ENCODE data around the gene TOR4A. TPM values are rescaled to one million over a fixed set of nuclear protein-coding genes. Genes with fewer than 3 reads are reported as not detected.

TOR4A gene
- total and polyA plus RNA-seq, 2 experiments from 2014 or later = 2.0 to 19.0 TPM

DNA sequence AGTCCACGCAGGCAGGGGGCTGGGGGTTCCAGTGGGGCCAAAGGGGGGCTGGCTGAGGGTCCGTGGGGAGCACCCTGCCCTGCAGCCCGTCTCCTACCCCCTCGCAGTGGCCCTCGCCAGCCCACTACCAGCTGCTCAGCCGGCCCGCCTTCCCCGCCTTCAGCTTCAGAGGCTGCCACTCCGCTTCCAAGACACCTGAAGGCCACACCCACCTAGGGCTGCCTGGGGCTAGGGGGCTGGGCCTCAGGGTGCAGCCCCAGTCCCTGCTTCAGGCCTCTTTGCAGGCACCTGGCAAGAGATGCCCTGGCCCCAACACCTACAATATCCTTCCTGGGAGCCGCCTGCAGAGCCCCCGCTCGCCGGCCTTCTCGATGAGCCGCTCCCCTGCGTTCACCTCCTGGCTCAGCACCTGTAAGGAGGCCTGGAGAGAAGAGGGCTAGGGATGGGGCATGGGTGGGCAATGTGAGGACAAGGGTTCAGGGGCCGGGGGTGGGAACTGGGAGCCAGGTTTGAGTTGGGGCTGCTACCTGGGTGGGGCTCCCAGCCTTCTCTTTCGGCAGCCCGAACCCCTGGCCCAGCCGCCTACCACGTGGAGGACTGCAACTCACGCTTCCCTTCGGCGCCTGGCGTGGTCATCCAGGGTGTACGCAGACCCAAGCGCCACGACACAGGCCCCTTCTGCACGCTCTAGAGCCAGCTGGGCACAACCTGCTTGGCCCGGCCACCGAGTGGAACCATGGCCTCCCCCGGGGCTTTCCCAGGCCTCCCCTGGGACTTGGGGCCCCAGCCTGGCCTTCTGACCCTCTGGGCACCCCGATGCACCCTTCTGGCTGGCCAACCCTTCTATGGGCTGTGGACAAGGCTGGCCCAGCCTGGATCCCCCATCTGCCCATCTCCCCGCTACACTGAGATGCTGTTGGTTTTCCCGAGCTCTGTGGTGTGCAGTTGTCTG, 24.7 kb upstream of the TOR4A start:
- H3K79me2 ChIP-seq (replicated peaks; ENCODE audit: insufficient read depth) = peaks cover 20% of the 10 kb centered on the region
- Mint-ChIP-seq H3K36me3 (ENCODE audit: low read depth) (peaks cover 8% of the 10 kb centered on the region; the same call in 2 of the 3 replicates), H3K4me3 (no peak overlapping the region; the same call in 2 of the 3 replicates), H3K4me1 (peaks cover 11% of the 10 kb centered on the region), H3K27me3 (ENCODE audit: insufficient read depth, low read depth, poor library complexity) (peaks cover 21% of the 10 kb centered on the region), H3K27ac (no peak overlapping the region), H3K9me3 (no peaks in the 10 kb centered on the region)
- H3K4me2 ChIP-seq = no peak overlapping the region
- no peaks in the 10 kb centered on the region; the same call in 1 of the 2 replicates for H3K36me3 ChIP-seq (ENCODE audit: insufficient read depth)
- DNase-seq (ENCODE audit: low spot score) (peak; percentile 60), ATAC-seq (peak; percentile 68)
- no peak overlapping the region for H2AFZ ChIP-seq
- no peak for TF ChIP-seq EZH2 (IDR thresholded peaks at IDR 0.05; ENCODE audit: low read depth, unreplicated experiment)
- TF ChIP-seq, protein P1, sequence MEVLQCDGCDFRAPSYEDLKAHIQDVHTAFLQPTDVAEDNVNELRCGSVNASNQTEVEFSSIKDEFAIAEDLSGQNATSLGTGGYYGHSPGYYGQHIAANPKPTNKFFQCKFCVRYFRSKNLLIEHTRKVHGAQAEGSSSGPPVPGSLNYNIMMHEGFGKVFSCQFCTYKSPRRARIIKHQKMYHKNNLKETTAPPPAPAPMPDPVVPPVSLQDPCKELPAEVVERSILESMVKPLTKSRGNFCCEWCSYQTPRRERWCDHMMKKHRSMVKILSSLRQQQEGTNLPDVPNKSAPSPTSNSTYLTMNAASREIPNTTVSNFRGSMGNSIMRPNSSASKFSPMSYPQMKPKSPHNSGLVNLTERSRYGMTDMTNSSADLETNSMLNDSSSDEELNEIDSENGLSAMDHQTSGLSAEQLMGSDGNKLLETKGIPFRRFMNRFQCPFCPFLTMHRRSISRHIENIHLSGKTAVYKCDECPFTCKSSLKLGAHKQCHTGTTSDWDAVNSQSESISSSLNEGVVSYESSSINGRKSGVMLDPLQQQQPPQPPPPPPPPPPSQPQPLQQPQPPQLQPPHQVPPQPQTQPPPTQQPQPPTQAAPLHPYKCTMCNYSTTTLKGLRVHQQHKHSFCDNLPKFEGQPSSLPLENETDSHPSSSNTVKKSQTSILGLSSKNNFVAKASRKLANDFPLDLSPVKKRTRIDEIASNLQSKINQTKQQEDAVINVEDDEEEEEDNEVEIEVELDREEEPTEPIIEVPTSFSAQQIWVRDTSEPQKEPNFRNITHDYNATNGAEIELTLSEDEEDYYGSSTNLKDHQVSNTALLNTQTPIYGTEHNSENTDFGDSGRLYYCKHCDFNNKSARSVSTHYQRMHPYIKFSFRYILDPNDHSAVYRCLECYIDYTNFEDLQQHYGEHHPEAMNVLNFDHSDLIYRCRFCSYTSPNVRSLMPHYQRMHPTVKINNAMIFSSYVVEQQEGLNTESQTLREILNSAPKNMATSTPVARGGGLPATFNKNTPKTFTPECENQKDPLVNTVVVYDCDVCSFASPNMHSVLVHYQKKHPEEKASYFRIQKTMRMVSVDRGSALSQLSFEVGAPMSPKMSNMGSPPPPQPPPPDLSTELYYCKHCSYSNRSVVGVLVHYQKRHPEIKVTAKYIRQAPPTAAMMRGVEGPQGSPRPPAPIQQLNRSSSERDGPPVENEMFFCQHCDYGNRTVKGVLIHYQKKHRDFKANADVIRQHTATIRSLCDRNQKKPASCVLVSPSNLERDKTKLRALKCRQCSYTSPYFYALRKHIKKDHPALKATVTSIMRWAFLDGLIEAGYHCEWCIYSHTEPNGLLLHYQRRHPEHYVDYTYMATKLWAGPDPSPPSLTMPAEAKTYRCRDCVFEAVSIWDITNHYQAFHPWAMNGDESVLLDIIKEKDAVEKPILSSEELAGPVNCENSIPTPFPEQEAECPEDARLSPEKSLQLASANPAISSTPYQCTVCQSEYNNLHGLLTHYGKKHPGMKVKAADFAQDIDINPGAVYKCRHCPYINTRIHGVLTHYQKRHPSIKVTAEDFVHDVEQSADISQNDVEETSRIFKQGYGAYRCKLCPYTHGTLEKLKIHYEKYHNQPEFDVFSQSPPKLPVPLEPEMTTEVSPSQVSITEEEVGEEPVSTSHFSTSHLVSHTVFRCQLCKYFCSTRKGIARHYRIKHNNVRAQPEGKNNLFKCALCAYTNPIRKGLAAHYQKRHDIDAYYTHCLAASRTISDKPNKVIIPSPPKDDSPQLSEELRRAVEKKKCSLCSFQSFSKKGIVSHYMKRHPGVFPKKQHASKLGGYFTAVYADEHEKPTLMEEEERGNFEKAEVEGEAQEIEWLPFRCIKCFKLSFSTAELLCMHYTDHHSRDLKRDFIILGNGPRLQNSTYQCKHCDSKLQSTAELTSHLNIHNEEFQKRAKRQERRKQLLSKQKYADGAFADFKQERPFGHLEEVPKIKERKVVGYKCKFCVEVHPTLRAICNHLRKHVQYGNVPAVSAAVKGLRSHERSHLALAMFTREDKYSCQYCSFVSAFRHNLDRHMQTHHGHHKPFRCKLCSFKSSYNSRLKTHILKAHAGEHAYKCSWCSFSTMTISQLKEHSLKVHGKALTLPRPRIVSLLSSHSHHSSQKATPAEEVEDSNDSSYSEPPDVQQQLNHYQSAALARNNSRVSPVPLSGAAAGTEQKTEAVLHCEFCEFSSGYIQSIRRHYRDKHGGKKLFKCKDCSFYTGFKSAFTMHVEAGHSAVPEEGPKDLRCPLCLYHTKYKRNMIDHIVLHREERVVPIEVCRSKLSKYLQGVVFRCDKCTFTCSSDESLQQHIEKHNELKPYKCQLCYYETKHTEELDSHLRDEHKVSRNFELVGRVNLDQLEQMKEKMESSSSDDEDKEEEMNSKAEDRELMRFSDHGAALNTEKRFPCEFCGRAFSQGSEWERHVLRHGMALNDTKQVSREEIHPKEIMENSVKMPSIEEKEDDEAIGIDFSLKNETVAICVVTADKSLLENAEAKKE (CRISPR knock-in tag; IDR thresholded peaks at IDR 0.05) = no peak
- no peak for TF ChIP-seq EZH2phosphoT487 (IDR thresholded peaks at IDR 0.05; ENCODE audit: unreplicated experiment)
- TF ChIP-seq, protein P2, sequence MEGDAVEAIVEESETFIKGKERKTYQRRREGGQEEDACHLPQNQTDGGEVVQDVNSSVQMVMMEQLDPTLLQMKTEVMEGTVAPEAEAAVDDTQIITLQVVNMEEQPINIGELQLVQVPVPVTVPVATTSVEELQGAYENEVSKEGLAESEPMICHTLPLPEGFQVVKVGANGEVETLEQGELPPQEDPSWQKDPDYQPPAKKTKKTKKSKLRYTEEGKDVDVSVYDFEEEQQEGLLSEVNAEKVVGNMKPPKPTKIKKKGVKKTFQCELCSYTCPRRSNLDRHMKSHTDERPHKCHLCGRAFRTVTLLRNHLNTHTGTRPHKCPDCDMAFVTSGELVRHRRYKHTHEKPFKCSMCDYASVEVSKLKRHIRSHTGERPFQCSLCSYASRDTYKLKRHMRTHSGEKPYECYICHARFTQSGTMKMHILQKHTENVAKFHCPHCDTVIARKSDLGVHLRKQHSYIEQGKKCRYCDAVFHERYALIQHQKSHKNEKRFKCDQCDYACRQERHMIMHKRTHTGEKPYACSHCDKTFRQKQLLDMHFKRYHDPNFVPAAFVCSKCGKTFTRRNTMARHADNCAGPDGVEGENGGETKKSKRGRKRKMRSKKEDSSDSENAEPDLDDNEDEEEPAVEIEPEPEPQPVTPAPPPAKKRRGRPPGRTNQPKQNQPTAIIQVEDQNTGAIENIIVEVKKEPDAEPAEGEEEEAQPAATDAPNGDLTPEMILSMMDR (conservative IDR thresholded peaks at IDR 0.05; ENCODE audit: low read depth in 2 of 2) = no peak
- no peaks in the 10 kb centered on the region for H3K9me2 ChIP-seq (ENCODE audit: insufficient read depth)
- no peak overlapping the region for H3K27ac ChIP-seq (ENCODE audit: low read depth)
- H3F3A ChIP-seq (replicated peaks; ENCODE audit: low read depth) = peaks cover 5% of the 10 kb centered on the region
- no peak overlapping the region for H3K4me3 ChIP-seq
- peaks cover 4% of the 10 kb centered on the region; the same call in 1 of the 2 replicates for H3K27me3 ChIP-seq (ENCODE audit: insufficient read depth)
- H3K4me1 ChIP-seq (ENCODE audit: insufficient read depth) = peaks cover 13% of the 10 kb centered on the region; the same call in 1 of the 2 replicates
- no peaks in the 10 kb centered on the region; the same call in 1 of the 2 replicates for H4K20me1 ChIP-seq (replicated peaks; ENCODE audit: insufficient read depth)

Data from GM23338 (cell line).